Endothelial cell (in vitro differentiated cells): ENCODE measurements around the gene NOTCH1. TPM values are rescaled to one million over a fixed set of nuclear protein-coding genes. Genes with fewer than 3 reads are reported as not detected.

Source experiments
- DNase-seq: peaks from one replicate; pipeline ENCODE4 v3.0.0; 2021; ENCODE audit warnings: low spot score
- H3K27ac Mint-ChIP-seq: one replicate; pipeline ENCODE4 v1.8.0; 2021; ENCODE audit warnings: mixed read lengths, inconsistent platforms; ENCODE audit not compliant: unreplicated experiment
- H3K27me3 Mint-ChIP-seq: one replicate; pipeline ENCODE4 v1.8.0; 2021; ENCODE audit warnings: mild to moderate bottlenecking, moderate library complexity, mixed read lengths, inconsistent platforms; ENCODE audit not compliant: unreplicated experiment
- H3K36me3 Mint-ChIP-seq: one replicate; pipeline ENCODE4 v1.8.0; 2021; ENCODE audit warnings: mild to moderate bottlenecking, low read depth, mixed read lengths, inconsistent platforms; ENCODE audit not compliant: unreplicated experiment
- H3K4me1 Mint-ChIP-seq: one replicate; pipeline ENCODE4 v1.8.0; 2021; ENCODE audit warnings: mild to moderate bottlenecking, mixed read lengths, inconsistent platforms; ENCODE audit not compliant: unreplicated experiment
- H3K4me3 Mint-ChIP-seq: one replicate; pipeline ENCODE4 v1.8.0; 2021; ENCODE audit warnings: mild to moderate bottlenecking, mixed read lengths, inconsistent platforms; ENCODE audit not compliant: unreplicated experiment
- H3K9me3 Mint-ChIP-seq: one replicate; pipeline ENCODE4 v1.8.0; 2021; ENCODE audit warnings: mixed read lengths, inconsistent platforms; ENCODE audit not compliant: unreplicated experiment
- total RNA-seq: library from RNA; stranded (reverse); fragmentation: NEBNext Ultra II Directional; extraction: Animal tissue kit (Norgen Biotek cat#: 25700); gene quantifications from one replicate; pipeline ENCODE4 v1.2.1, GENCODE V29; 2021; ENCODE audit not compliant: unreplicated experiment
- TF ChIP-seq, protein P1 (sequence below): fragments of 200-600 bp; sonication (generic); IDR thresholded peaks from one replicate; pipeline ENCODE4 v1.5.0; 2021; ENCODE audit warnings: antibody characterized with exemption; ENCODE audit not compliant: unreplicated experiment

Gene NOTCH1
- total RNA-seq, 1 donor from 2014 or later: 312 TPM

DNA sequence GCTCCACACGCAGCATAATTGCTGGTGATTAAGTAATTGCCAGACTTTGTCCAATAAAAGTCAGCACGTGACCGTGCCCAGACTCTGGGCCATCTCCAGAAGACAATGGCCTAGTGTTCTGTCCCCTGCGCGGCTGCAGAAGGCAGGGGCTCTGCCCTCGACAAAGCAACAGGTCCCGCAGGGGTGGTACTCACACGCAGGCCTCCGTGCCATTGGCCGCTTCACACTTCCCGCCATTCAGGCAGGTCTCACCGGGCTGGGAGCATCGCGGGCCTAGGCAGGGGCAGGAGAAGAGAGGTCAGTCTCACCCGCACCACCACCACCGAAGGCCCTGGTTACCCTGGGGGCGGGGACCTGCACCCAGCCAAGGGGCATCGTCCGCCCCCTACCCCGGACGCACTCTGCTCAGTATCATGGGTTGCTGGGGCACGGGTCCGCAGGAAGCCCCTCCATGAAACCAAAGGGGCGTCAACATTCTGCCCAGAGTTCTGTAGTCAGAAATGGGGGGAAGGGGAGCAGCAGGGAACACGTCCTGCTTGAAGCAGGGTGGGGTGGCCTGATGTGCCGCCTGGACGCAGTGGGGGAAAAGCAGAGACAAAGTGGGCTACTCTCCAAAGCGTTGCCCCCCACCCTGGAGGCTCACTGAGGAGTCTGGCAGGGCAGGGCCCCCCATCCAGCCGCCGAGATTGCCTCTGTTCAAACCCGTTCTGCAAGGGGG is 1.9 kb downstream of the NOTCH1 start:
- H3K9me3 Mint-ChIP-seq: no peaks in the 10 kb centered on the region
- peaks cover 11% of the 10 kb centered on the region for H3K27me3 Mint-ChIP-seq
- peaks cover 24% of the 10 kb centered on the region for H3K36me3 Mint-ChIP-seq
- H3K27ac Mint-ChIP-seq: peak overlapping the region; percentile 75
- TF ChIP-seq, protein P1, sequence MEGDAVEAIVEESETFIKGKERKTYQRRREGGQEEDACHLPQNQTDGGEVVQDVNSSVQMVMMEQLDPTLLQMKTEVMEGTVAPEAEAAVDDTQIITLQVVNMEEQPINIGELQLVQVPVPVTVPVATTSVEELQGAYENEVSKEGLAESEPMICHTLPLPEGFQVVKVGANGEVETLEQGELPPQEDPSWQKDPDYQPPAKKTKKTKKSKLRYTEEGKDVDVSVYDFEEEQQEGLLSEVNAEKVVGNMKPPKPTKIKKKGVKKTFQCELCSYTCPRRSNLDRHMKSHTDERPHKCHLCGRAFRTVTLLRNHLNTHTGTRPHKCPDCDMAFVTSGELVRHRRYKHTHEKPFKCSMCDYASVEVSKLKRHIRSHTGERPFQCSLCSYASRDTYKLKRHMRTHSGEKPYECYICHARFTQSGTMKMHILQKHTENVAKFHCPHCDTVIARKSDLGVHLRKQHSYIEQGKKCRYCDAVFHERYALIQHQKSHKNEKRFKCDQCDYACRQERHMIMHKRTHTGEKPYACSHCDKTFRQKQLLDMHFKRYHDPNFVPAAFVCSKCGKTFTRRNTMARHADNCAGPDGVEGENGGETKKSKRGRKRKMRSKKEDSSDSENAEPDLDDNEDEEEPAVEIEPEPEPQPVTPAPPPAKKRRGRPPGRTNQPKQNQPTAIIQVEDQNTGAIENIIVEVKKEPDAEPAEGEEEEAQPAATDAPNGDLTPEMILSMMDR: no peak
- peaks cover 57% of the 10 kb centered on the region for H3K4me1 Mint-ChIP-seq
- no peak for DNase-seq
- peak overlapping the region; percentile 96 for H3K4me3 Mint-ChIP-seq

DNA sequence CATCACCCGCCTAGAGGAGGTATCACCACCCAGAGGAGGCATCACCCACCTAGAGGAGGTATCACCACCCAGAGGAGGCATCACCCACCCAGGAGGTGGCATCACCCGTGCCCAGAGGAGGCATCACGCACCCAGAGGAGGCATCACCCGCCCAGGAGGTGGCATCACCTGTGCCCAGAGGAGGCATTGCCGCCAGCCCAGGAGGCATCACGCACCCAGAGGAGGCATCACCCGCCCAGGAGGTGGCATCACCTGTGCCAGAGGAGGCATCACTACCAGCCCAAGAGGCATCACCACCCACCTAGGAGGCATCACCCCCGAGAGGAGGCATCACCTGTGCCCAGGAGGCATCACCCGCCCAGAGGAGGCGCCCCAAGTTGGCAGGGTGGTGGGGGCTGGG is 2.6 kb downstream of the NOTCH1 start:
- Mint-ChIP-seq H3K36me3 (peaks cover 25% of the 10 kb centered on the region), H3K4me1 (peaks cover 52% of the 10 kb centered on the region), H3K27me3 (peaks cover 7% of the 10 kb centered on the region), H3K27ac (no peak overlapping the region), H3K4me3 (peak overlapping the region; percentile 96), H3K9me3 (no peaks in the 10 kb centered on the region)
- TF ChIP-seq, protein P1: no peak
- DNase-seq: no peak

DNA sequence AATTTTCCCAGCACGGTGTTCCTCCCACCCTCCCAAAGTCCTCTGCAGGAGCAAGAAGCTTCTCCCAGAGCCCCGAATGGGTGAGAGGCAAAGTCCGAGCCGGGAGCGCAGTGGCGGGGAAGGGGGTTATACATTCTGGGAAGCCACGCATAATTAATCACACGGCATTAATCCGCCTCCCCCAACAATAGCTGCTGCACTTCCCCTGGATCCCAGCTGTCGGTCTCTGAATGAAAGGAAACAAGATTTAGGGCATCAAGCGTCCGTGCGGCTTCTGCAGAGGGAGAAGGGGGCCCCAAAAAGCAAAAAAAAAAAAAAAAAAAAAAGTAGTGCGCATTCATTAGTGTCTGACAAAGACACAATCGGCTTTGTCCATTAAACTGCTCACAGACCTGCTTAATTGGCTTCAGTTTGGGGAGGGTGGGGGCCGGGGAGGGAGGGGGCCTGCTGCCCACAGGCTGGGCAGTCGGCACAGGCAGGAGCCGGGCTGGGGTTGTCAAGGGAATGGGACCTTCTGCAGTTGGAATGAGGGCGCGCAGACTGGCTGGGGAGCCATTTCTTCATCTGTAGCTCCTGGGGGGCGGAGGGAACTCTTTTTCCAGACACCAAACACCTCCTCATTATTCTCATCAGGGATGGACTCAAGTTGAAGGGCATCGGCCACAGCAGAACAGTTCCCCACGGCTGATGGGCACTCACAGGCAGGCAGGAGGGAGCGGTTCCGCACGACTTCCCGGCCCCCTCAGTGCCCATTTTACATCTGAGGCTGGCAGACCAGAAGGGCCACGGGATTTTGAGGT is 3.4 kb downstream of the NOTCH1 start:
- Mint-ChIP-seq H3K4me3 (peak overlapping the region; percentile 96), H3K27ac (no peak overlapping the region)
- no peak for DNase-seq

DNA sequence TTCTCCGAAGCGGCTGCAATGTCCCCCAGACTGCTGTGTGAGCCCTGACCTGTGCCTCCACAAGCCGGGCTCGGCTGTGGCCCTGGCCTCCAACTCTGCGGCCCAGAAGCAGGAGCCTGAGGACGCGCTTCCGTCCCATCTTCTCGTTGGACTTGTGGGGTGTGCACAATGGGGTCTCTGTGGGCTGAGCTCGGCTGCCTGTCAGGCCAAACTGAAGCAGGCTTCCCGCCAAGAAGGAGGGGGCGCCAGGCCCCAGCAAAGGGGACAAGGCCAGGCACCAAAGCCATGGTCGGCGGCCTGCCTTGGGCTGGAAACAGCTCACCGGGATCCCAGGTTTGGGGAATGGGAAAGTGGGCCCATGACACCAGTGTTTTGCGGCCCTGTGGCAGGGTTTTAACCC is 4.1 kb downstream of the NOTCH1 start:
- no peak for DNase-seq
- Mint-ChIP-seq H3K36me3 (peaks cover 30% of the 10 kb centered on the region), H3K4me1 (peaks cover 50% of the 10 kb centered on the region), H3K4me3 (no peak overlapping the region), H3K27ac (no peak overlapping the region), H3K27me3 (peaks cover 11% of the 10 kb centered on the region), H3K9me3 (no peaks in the 10 kb centered on the region)
- TF ChIP-seq, protein P1: no peak

More for the DNA sequence above, 3.4 kb downstream of the NOTCH1 start:
- TF ChIP-seq, protein P1: no peak
- H3K9me3 Mint-ChIP-seq: no peaks in the 10 kb centered on the region
- peaks cover 26% of the 10 kb centered on the region for H3K36me3 Mint-ChIP-seq
- H3K27me3 Mint-ChIP-seq: peaks cover 6% of the 10 kb centered on the region
- H3K4me1 Mint-ChIP-seq: peaks cover 48% of the 10 kb centered on the region

DNA sequence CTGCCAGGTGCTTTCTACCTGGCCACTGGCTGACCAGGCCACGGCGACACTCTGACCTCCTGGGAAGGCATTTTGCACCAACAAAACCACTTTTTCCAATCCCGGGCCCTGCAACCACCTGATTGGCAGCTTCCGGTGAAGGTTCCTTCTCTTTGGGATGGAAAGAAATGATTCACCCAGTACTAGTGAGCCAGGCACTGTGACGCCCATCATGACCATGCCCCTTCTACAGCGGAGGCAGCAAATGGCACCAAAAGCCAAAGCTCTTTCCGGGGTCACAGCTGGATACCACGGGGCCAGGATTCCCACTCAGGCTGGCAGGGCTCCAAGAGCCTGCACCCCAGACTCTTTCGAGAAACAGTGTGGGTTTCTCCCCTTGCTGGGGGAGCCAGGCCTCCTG is 4.7 kb downstream of the NOTCH1 start:
- no peaks in the 10 kb centered on the region for H3K9me3 Mint-ChIP-seq
- TF ChIP-seq, protein P1: no peak
- H3K4me1 Mint-ChIP-seq: peaks cover 50% of the 10 kb centered on the region
- no peak for DNase-seq
- H3K36me3 Mint-ChIP-seq: peaks cover 30% of the 10 kb centered on the region
- H3K4me3 Mint-ChIP-seq: peak overlapping the region; percentile 83
- peaks cover 14% of the 10 kb centered on the region for H3K27me3 Mint-ChIP-seq
- H3K27ac Mint-ChIP-seq: no peak overlapping the region
